ENCODE measurements around the gene TOM1L2.
"Not testable (repeated sequence)": the region's sequence is repeated elsewhere in the genome, so short reads cannot be mapped to it uniquely, and the experiment has no call there.

TOM1L2 gene

DNA sequence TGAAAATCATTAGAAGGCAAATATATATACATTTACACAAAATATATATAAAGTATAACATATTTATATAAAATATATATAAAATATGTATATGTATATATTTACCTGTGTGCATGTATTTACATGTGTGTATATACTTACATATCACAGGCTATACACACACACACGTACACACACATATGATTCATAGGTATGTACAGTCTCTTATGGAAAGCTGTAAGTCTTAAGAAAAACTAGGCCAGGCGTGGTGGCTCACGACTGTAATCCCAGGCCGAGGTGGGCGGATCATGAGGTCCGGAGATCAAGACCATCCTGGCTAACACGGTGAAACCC, 14.7 kb downstream of the TOM1L2 start:
- Histone ChIP-seq H3K4me3 (replicated peaks; ENCODE audit: insufficient read depth, low read length) (no peak overlapping the region), H3K27ac (replicated peaks) (no peak overlapping the region), H3K27me3 (ENCODE audit: insufficient read depth, poor library complexity, severe bottlenecking) (no peaks in the 10 kb centered on the region)
- DNase-seq (ENCODE audit: low read depth in 1 of 2, low spot score in 1 of 2) = no peak
- TF ChIP-seq REST (IDR thresholded peaks at IDR 0.05; ENCODE audit: insufficient replicate concordance, low read depth) (no peak), POLR2AphosphoS5 (IDR thresholded peaks at IDR 0.05; ENCODE audit: low read depth) (no peak), SPI1 (IDR thresholded peaks at IDR 0.05; ENCODE audit: borderline replicate concordance, low read depth) (no peak), GABPA (IDR thresholded peaks at IDR 0.05; ENCODE audit: low read depth) (no peak)
- TF ChIP-seq, protein P1, sequence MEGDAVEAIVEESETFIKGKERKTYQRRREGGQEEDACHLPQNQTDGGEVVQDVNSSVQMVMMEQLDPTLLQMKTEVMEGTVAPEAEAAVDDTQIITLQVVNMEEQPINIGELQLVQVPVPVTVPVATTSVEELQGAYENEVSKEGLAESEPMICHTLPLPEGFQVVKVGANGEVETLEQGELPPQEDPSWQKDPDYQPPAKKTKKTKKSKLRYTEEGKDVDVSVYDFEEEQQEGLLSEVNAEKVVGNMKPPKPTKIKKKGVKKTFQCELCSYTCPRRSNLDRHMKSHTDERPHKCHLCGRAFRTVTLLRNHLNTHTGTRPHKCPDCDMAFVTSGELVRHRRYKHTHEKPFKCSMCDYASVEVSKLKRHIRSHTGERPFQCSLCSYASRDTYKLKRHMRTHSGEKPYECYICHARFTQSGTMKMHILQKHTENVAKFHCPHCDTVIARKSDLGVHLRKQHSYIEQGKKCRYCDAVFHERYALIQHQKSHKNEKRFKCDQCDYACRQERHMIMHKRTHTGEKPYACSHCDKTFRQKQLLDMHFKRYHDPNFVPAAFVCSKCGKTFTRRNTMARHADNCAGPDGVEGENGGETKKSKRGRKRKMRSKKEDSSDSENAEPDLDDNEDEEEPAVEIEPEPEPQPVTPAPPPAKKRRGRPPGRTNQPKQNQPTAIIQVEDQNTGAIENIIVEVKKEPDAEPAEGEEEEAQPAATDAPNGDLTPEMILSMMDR (IDR thresholded peaks at IDR 0.05; ENCODE audit: insufficient read depth, low read length) = no peak

- H3K4me3 ChIP-seq (replicated peaks; ENCODE audit: insufficient read depth, low read length); H3K27me3 ChIP-seq (ENCODE audit: insufficient read depth, poor library complexity, severe bottlenecking); H3K27ac ChIP-seq (replicated peaks); DNase-seq (ENCODE audit: low read depth in 1 of 2, low spot score in 1 of 2): not testable (repeated sequence)
Measured at GRCh38 chr17:17955790-17956341, 16.3 kb downstream of the TOM1L2 start.

DNA sequence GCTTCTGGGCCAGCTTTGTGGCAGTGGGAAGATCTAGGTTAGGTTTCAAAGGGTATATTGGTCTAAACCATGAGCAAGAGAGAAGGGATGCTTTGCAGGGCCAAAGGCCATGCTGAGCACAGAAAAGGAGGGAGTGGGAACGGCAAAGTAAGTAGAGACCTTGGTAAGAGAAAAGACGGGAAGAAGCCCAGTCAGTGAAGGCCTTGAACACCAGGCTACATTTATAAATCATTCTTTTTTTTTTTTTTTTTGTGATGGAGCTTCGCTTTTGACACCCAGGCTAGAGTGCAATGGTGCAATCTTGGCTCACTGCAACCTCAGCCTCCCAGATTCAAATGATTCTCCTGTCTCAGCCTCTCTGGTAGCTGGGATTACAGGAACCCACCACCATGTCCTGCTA, 18.1 kb downstream of the TOM1L2 start:
- Histone ChIP-seq H3K27ac (replicated peaks) (no peak overlapping the region), H3K4me3 (replicated peaks; ENCODE audit: insufficient read depth, low read length) (no peak overlapping the region), H3K27me3 (ENCODE audit: insufficient read depth, poor library complexity, severe bottlenecking) (no peaks in the 10 kb centered on the region)
- no peak for DNase-seq (ENCODE audit: low read depth in 1 of 2, low spot score in 1 of 2)
- TF ChIP-seq POLR2AphosphoS5 (IDR thresholded peaks at IDR 0.05; ENCODE audit: low read depth) (no peak), REST (IDR thresholded peaks at IDR 0.05; ENCODE audit: insufficient replicate concordance, low read depth) (no peak), GABPA (IDR thresholded peaks at IDR 0.05; ENCODE audit: low read depth) (no peak)
- TF ChIP-seq, protein P1 (IDR thresholded peaks at IDR 0.05; ENCODE audit: insufficient read depth, low read length) = no peak

DNA sequence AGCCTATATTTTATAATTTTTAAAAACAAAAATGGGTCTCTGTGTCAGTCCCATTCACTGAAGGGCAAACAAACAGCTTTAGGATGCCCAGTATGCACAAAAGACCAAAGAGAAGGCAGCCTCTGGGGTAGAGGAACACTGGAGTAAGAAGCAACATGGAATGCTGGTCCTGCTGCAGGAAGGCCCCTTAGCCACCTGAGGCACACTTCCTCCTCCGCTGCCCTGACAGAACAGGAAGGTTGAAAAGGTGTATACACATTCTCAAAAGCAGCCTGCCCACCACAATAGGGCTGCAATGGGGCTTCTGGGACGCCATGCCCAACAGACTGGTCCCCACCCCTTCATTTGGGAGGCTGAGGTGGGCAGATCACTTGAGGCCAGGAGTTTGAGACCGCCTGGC, 19.5 kb downstream of the TOM1L2 start:
- H3K27me3 ChIP-seq (ENCODE audit: insufficient read depth, poor library complexity, severe bottlenecking) = no peaks in the 10 kb centered on the region
- H3K4me3 ChIP-seq (replicated peaks; ENCODE audit: insufficient read depth, low read length) = no peak overlapping the region
- no peak overlapping the region for H3K27ac ChIP-seq (replicated peaks)
- no peak for DNase-seq (ENCODE audit: low read depth in 1 of 2, low spot score in 1 of 2)
- TF ChIP-seq, protein P1 (IDR thresholded peaks at IDR 0.05; ENCODE audit: insufficient read depth, low read length) = no peak
- TF ChIP-seq REST (IDR thresholded peaks at IDR 0.05; ENCODE audit: insufficient replicate concordance, low read depth) = no peak
- no peak for TF ChIP-seq POLR2AphosphoS5 (IDR thresholded peaks at IDR 0.05; ENCODE audit: low read depth)
- TF ChIP-seq GABPA (IDR thresholded peaks at IDR 0.05; ENCODE audit: low read depth) = no peak
- TF ChIP-seq SPI1 (IDR thresholded peaks at IDR 0.05; ENCODE audit: borderline replicate concordance, low read depth) = no peak
